Upper lobe of right lung (tissue), 1 donor: ENCODE results near the gene PSME1. TPM values are rescaled to one million over a fixed set of nuclear protein-coding genes. Genes with fewer than 3 reads are reported as not detected.

Experiments
- ATAC-seq: fragments of 200-7000 bp; cut with Tn5 transposase; one replicate; pipeline ENCODE4 v1.9.1; 2020; ENCODE audit warnings: mild to moderate bottlenecking, moderate library complexity
- DNase-seq: peaks from one replicate; pipeline ENCODE4 v3.0.0-alpha.2; 2020
- H3K27ac ChIP-seq: fragments of 200-600 bp; one replicate; pipeline ENCODE4 v1.8.0; 2022
- H3K27me3 ChIP-seq: fragments of 200-600 bp; one replicate; pipeline ENCODE4 v1.8.0; 2022; ENCODE audit warnings: mild to moderate bottlenecking
- H3K36me3 ChIP-seq: fragments of 200-600 bp; one replicate; pipeline ENCODE4 v1.8.0; 2022
- H3K4me1 ChIP-seq: fragments of 200-600 bp; one replicate; pipeline ENCODE4 v1.8.0; 2022
- H3K4me3 ChIP-seq: fragments of 200-600 bp; one replicate; pipeline ENCODE4 v1.8.0; 2022; ENCODE audit warnings: mild to moderate bottlenecking
- H3K9me3 ChIP-seq: fragments of 200-600 bp; one replicate; pipeline ENCODE4 v1.8.0; 2022
- CTCF ChIP-seq: fragments of 200-600 bp; IDR thresholded peaks from one replicate; pipeline ENCODE4 v1.8.0; 2022; ENCODE audit warnings: antibody characterized with exemption
- intact Hi-C: fragments of 100-400 bp; cut with DNase I; formaldehyde crosslinking; loops from one replicate; pipeline ENCODE4 v1.11.0; 2022
- total RNA-seq: library from RNA; stranded (reverse); fragmentation: NEBNext Ultra II Directional; extraction: Animal tissue kit (Norgen Biotek cat#: 25700); gene quantifications from one replicate; pipeline ENCODE4 v1.2.1, GENCODE V29; 2021
- donor health status: DM: no; HTN: yes; CAD: no; lungs with severe emphysema.

PSME1 gene
- total RNA-seq, 1 donor from 2014 or later: 171 TPM

- DNase-seq (no peak), ATAC-seq (no peak)
- Histone ChIP-seq H3K27me3 (no peaks in the 10 kb centered on the region), H3K4me3 (no peak overlapping the region), H3K27ac (peak overlapping the region; percentile 97), H3K36me3 (peaks cover under 1% of the 10 kb centered on the region), H3K4me1 (peaks cover 20% of the 10 kb centered on the region), H3K9me3 (no peaks in the 10 kb centered on the region)
- no peak for TF ChIP-seq CTCF
- intact Hi-C loops: no loop called here
Observed at GRCh38 chr14:24092505-24093206, 43.3 kb upstream of the PSME1 start.

DNA sequence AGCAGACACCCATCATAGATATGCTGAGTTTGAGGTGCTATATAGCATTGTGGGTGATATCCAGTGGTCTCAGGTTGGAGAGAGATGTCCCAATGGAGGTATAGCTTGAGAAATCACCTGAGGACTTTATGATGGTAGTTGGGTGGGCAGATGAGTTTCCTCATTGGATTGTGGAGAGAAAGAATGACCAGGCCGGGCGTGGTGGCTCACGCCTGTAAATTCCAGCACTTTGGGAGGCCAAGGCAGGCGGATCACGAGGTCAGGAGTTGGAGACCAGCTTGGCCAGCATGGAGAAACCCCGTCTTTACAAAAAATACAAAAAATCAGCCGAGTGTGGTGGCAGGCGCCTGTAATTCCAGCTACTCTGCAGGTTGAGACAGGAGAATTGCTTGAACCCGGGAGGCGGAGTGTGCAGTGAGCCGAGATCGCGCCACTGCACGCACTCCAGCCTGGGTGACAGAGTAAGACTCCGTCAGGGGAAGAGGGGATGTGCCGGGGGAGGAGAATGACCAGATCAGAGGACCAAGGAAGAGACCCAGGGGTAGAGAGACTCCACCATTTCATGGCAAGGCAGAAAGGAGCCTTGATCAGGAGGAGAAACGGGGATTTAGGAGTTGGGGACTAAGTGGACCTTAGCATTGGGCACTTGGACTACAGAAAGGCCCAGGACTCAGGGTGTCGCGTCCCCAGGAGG lies 42.6 kb upstream of the PSME1 start:
- intact Hi-C loops: no loop called here
- DNase-seq (no peak), ATAC-seq (no peak)
- Histone ChIP-seq H3K27ac (peak overlapping the region; percentile 97), H3K9me3 (no peaks in the 10 kb centered on the region), H3K4me3 (peak overlapping the region; percentile 97), H3K36me3 (peaks cover 7% of the 10 kb centered on the region), H3K4me1 (peaks cover 20% of the 10 kb centered on the region), H3K27me3 (no peaks in the 10 kb centered on the region)
- TF ChIP-seq CTCF: no peak

DNA sequence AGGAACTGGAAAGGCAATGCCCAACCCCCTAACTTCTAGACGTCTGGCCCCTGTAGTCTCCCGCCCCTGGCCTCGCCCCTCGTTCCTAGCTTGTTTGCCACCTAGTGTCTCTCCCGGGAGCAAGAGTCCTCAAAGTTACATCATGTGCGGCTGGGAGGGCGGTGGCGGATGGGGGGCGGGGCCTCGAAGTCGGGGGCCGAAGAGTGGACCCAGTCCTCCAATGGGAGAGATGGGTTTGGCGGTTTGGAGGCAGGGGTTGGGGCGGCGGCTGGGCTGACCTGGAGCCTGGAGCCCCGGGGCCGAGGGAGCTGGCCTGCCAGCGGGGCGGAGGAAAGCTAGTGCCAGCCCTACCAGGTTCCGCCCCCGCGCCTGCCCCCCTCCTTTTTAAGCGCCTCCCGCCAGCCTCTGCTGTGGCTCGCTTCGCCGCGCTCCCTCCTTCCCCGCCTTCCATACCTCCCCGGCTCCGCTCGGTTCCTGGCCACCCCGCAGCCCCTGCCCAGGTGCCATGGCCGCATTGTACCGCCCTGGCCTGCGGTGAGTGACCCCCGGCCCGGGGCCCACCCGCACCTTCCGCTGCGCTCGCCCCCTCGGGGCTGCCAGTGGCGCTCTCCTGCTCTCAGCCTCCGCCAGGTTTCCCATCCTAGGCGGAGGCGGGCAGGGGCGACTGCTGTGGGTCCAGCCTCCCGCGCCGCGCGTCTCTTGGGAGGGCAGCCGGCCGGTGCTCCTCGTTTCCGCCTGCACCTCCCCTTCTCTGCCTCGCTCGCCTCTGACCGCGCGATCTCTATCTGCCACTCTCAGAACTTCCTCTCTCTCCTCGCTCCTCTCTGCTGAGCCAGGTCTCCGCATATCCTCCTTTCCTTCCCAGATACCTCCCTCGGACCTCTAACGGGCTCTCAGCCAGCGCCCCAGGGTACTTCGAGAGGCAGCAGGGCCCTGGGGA lies 41.8 kb upstream of the PSME1 start, which contains the start of gene PCK2:
Gene PCK2 (plus strand): TSS at position 411 of the 940 bp plus-strand sequence. CDS start 95 bp downstream, at position 506.
- Histone ChIP-seq H3K4me3 (peak within 1 kb of the TSS; percentile 97), H3K27ac (peak within 1 kb of the TSS; percentile 97), H3K4me1 (peaks cover 20% of the 10 kb centered on the region), H3K36me3 (peaks cover 14% of the 10 kb centered on the region), H3K27me3 (no peaks in the 10 kb centered on the region), H3K9me3 (no peaks in the 10 kb centered on the region)
- DNase-seq (peak; percentile 99), ATAC-seq (peak; percentile 95)
- TF ChIP-seq CTCF: no peak
- intact Hi-C loops: no loop called here

GRCh38 chr14:24094841-24095270 lies 41.1 kb upstream of the PSME1 start:
- TF ChIP-seq CTCF: no peak
- Histone ChIP-seq H3K4me3 (peak overlapping the region; percentile 97), H3K36me3 (peaks cover 21% of the 10 kb centered on the region), H3K4me1 (peaks cover 20% of the 10 kb centered on the region), H3K9me3 (no peaks in the 10 kb centered on the region), H3K27ac (peak overlapping the region; percentile 97), H3K27me3 (no peaks in the 10 kb centered on the region)
- intact Hi-C loops: no loop called here
- DNase-seq (peak; percentile 70), ATAC-seq (no peak)

DNA sequence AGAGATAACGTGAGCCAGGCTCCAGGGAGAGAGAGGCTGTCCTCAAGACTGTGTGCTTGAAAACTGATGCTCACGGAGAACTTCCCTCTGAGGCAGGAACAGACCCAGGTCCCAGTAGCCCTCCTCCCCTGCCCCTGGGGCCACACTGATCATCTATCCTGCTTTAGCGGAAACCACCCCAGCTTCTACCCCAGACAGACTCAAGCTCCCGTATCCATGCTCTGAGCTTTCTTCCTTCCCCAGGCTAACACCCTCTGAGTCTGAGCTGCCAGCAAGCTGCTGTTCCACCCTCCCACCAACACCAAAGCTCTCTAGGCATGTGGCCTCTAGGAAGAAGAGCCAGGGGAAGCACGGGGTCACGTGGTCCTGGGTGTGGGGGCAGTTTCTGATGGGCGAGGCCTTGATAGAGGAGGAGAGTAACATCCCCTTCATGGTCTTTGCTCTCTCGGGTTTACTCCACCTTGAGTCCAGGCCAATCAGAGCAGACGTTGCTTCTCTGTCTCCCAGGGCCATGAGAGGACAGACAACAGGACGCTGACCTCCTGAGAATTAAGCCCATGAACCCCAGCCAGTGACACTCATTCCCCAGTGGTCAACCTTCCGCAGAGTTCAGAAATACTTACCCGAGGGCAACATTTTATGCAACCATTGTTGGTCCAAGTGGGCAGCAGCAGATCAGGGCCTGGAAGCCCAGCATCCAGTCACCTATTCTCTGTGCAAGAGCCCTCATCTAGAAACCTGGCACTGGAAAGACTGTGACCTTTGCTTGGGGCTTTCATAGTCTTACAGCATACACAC lies 40.5 kb upstream of the PSME1 start:
- Histone ChIP-seq H3K27ac (peak overlapping the region; percentile 97), H3K36me3 (peaks cover 27% of the 10 kb centered on the region), H3K27me3 (no peaks in the 10 kb centered on the region), H3K4me3 (peak overlapping the region; percentile 97), H3K9me3 (no peaks in the 10 kb centered on the region), H3K4me1 (peaks cover 20% of the 10 kb centered on the region)
- intact Hi-C loops: no loop called here
- peak; percentile 86 for DNase-seq
- TF ChIP-seq CTCF: no peak
- ATAC-seq: peak; percentile 40
